WTC11 (cell line): ENCODE results near the gene CCR1.

Source experiments
- ATF2 ChIP-seq: sonication (generic); formaldehyde crosslinking; IDR thresholded peaks from 2 replicates; pipeline ENCODE4 v1.8.1; 2022; ENCODE audit warnings: low read depth, missing genetic modification reagents, borderline replicate concordance
- CTCF ChIP-seq: fragments of 200-600 bp; IDR thresholded peaks from 2 replicates; pipeline ENCODE4 v1.8.0; 2022; ENCODE audit warnings: antibody characterized with exemption
- HMGXB4 ChIP-seq: sonication (generic); formaldehyde crosslinking; IDR thresholded peaks from 2 replicates; pipeline ENCODE4 v1.8.1; 2023; ENCODE audit warnings: mild to moderate bottlenecking, moderate library complexity, missing genetic modification reagents
- NR1H2 ChIP-seq: sonication (generic); formaldehyde crosslinking; IDR thresholded peaks from 2 replicates; pipeline ENCODE4 v1.9.0; 2021; ENCODE audit warnings: mild to moderate bottlenecking, moderate library complexity, missing genetic modification reagents
- SP1 ChIP-seq: sonication (generic); formaldehyde crosslinking; conservative IDR thresholded peaks from 2 replicates; pipeline ENCODE4 v1.8.1; 2022; ENCODE audit warnings: missing genetic modification reagents
- TEAD1 ChIP-seq: sonication (generic); formaldehyde crosslinking; IDR thresholded peaks from 2 replicates; pipeline ENCODE4 v1.8.0; 2022; ENCODE audit warnings: mild to moderate bottlenecking, missing genetic modification reagents
- TEAD4 ChIP-seq: sonication (generic); formaldehyde crosslinking; IDR thresholded peaks from 2 replicates; pipeline ENCODE4 v1.8.0; 2022; ENCODE audit warnings: mild to moderate bottlenecking, missing genetic modification reagents
- TF ChIP-seq, protein P1 (sequence below): sonication (generic); formaldehyde crosslinking; IDR thresholded peaks from 2 replicates; pipeline ENCODE4 v1.8.1; 2023; ENCODE audit warnings: mild to moderate bottlenecking, missing genetic modification reagents, moderate library complexity
- TF ChIP-seq, protein P2 (sequence below): sonication (generic); formaldehyde crosslinking; IDR thresholded peaks from 2 replicates; pipeline ENCODE4 v1.8.0; 2022; ENCODE audit warnings: mild to moderate bottlenecking, missing genetic modification reagents
- TF ChIP-seq, protein P3 (sequence below): sonication (generic); formaldehyde crosslinking; IDR thresholded peaks from 2 replicates; pipeline ENCODE4 v1.8.0; 2023; ENCODE audit warnings: mild to moderate bottlenecking, missing genetic modification reagents

GRCh38 chr3:46191730-46192129 is 16.4 kb downstream of the CCR1 start:
- TF ChIP-seq, protein P1, sequence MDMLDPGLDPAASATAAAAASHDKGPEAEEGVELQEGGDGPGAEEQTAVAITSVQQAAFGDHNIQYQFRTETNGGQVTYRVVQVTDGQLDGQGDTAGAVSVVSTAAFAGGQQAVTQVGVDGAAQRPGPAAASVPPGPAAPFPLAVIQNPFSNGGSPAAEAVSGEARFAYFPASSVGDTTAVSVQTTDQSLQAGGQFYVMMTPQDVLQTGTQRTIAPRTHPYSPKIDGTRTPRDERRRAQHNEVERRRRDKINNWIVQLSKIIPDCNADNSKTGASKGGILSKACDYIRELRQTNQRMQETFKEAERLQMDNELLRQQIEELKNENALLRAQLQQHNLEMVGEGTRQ (CRISPR knock-in tag): no peak
- TF ChIP-seq CTCF (no peak), SP1 (CRISPR knock-in tag) (no peak), HMGXB4 (CRISPR knock-in tag) (no peak), TEAD1 (no peak), TEAD4 (CRISPR knock-in tag) (no peak), NR1H2 (CRISPR knock-in tag) (no peak), ATF2 (no peak)
- TF ChIP-seq, protein P2, sequence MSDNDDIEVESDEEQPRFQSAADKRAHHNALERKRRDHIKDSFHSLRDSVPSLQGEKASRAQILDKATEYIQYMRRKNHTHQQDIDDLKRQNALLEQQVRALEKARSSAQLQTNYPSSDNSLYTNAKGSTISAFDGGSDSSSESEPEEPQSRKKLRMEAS (CRISPR knock-in tag): no peak
- TF ChIP-seq, protein P3, sequence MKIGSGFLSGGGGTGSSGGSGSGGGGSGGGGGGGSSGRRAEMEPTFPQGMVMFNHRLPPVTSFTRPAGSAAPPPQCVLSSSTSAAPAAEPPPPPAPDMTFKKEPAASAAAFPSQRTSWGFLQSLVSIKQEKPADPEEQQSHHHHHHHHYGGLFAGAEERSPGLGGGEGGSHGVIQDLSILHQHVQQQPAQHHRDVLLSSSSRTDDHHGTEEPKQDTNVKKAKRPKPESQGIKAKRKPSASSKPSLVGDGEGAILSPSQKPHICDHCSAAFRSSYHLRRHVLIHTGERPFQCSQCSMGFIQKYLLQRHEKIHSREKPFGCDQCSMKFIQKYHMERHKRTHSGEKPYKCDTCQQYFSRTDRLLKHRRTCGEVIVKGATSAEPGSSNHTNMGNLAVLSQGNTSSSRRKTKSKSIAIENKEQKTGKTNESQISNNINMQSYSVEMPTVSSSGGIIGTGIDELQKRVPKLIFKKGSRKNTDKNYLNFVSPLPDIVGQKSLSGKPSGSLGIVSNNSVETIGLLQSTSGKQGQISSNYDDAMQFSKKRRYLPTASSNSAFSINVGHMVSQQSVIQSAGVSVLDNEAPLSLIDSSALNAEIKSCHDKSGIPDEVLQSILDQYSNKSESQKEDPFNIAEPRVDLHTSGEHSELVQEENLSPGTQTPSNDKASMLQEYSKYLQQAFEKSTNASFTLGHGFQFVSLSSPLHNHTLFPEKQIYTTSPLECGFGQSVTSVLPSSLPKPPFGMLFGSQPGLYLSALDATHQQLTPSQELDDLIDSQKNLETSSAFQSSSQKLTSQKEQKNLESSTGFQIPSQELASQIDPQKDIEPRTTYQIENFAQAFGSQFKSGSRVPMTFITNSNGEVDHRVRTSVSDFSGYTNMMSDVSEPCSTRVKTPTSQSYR (CRISPR knock-in tag): no peak
